Endodermal cell (in vitro differentiated cells): Measurements from ENCODE around the gene PIGQ. TPM values are rescaled to one million over a fixed set of nuclear protein-coding genes. Genes with fewer than 3 reads are reported as not detected.

ENCODE experiments used
- DNase-seq: peaks from one replicate; pipeline ENCODE4 v3.0.0-alpha.2; 2017
- H3K27ac ChIP-seq: 2 replicates; pipeline ENCODE4 v1.5.1; 2013; ENCODE audit warnings: mild to moderate bottlenecking, low read depth, low read length, moderate library complexity
- H3K27me3 ChIP-seq: 2 replicates; pipeline ENCODE4 v1.6.1; 2013; ENCODE audit warnings: mild to moderate bottlenecking, low read length, moderate library complexity; ENCODE audit not compliant: insufficient read depth, control insufficient read depth, poor library complexity, severe bottlenecking
- H3K36me3 ChIP-seq: 2 replicates; pipeline ENCODE4 v1.7.0; 2013; ENCODE audit warnings: mild to moderate bottlenecking, low read length, moderate library complexity; ENCODE audit not compliant: control insufficient read depth, insufficient read depth
- H3K4me1 ChIP-seq: one replicate; pipeline ENCODE4 v1.7.0; 2013; ENCODE audit warnings: low read length; ENCODE audit not compliant: control insufficient read depth, insufficient read depth
- H3K4me3 ChIP-seq: 2 replicates; pipeline ENCODE4 v1.5.1; 2013; ENCODE audit warnings: mild to moderate bottlenecking, low read length, moderate library complexity
- H3K9ac ChIP-seq: 2 replicates; pipeline ENCODE4 v1.6.1; 2013; ENCODE audit warnings: mild to moderate bottlenecking, low read length, moderate library complexity; ENCODE audit not compliant: poor library complexity, severe bottlenecking; ENCODE audit errors: extremely low read depth
- H3K9me3 ChIP-seq: 2 replicates; pipeline ENCODE4 v1.6.1; 2013; ENCODE audit warnings: mild to moderate bottlenecking, low read length, moderate library complexity; ENCODE audit not compliant: control insufficient read depth
- H3K27ac Mint-ChIP-seq: 2 replicates; pipeline ENCODE4 v1.8.0; 2020; ENCODE audit warnings: mixed read lengths
- H3K27me3 Mint-ChIP-seq: 2 replicates; pipeline ENCODE4 v1.8.0; 2021; ENCODE audit warnings: mild to moderate bottlenecking, mixed read lengths; ENCODE audit not compliant: insufficient read depth
- H3K36me3 Mint-ChIP-seq: 2 replicates; pipeline ENCODE4 v1.8.0; 2020; ENCODE audit warnings: low read depth, mixed read lengths
- H3K4me1 Mint-ChIP-seq: 2 replicates; pipeline ENCODE4 v1.8.0; 2020; ENCODE audit warnings: mixed read lengths
- H3K4me3 Mint-ChIP-seq: 2 replicates; pipeline ENCODE4 v1.8.0; 2020; ENCODE audit warnings: mild to moderate bottlenecking, moderate library complexity, mixed read lengths
- H3K9me3 Mint-ChIP-seq: 2 replicates; pipeline ENCODE4 v1.8.0; 2020; ENCODE audit warnings: mild to moderate bottlenecking, mixed read lengths
- CTCF ChIP-seq: fragments of 200-600 bp; sonication (generic); conservative IDR thresholded peaks from 2 replicates; pipeline ENCODE4 v1.5.0; 2021; ENCODE audit warnings: antibody characterized with exemption, mild to moderate bottlenecking
- WGBS, 2 experiments: methylation state at CpG; one replicate each; pipeline versions ENCODE4 v1.1.5 to v1.1.7; 2013; ENCODE audit warnings: missing lambda C conversion rate in 2 of 2, mixed read lengths in 1 of 2; ENCODE audit not compliant: insufficient coverage in 1 of 2, insufficient read length in 1 of 2; 5-methylcytosine and 5-hydroxymethylcytosine counted together
- total RNA-seq, 2 donors: library from RNA; stranded (reverse); fragmentation: NEBNext Ultra II Directional in 1 of 2; extraction: Animal tissue kit (Norgen Biotek cat#: 25700) in 1 of 2; gene quantifications; 2 replicates in 1 of 2; 3 replicates in 1 of 2; pipeline ENCODE4 v1.2.1, GENCODE V29; 2021

Gene PIGQ
- total RNA-seq, 2 donors from 2014 or later, result 128 to 129 TPM

DNA sequence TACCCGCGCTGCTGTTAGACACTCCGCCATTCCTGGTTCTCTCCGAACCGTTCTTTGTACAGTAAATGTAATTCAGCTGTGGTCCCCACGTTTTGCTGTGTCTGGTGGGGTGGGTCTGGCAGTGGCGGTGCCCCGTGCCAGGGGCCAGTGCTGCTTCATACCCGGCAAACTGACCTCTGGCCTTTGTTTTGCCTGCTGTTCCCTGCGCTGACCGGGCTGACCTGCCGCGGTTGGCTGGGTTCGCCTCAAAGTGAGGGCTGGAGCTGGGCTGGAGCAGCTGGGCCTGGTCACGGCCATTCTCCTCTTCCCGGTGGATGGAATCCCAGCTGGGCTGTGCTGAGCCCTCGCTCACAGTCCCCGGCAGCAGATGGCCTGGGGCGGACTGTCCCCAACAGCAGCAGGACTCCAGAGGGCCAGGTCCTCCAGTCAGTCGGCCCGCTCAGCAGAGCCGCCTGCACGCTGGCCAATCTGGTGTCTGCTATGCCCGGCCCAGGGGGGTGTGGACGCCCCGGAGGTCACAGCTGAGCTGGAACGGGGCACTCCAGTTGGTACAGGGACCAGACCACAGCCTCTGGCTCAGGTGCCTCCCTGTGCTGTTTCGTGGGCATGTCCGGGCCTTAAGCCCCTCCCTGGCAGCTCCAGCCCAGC lies 59.5 kb downstream of the PIGQ start:
- no peak for TF ChIP-seq CTCF
- Histone ChIP-seq H3K36me3 (no peaks in the 10 kb centered on the region), H3K4me1 (peaks cover 9% of the 10 kb centered on the region), H3K27me3 (no peaks in the 10 kb centered on the region), H3K27ac (peak overlapping the region; percentile 95), H3K9me3 (no peaks in the 10 kb centered on the region), H3K9ac (no peak overlapping the region), H3K4me3 (no peak overlapping the region)
- Mint-ChIP-seq H3K27me3 (no peaks in the 10 kb centered on the region), H3K4me3 (no peak overlapping the region), H3K9me3 (no peaks in the 10 kb centered on the region), H3K36me3 (peaks cover 10% of the 10 kb centered on the region), H3K4me1 (no peaks in the 10 kb centered on the region), H3K27ac (no peak overlapping the region)
- DNase-seq, result no peak
- WGBS, 2 experiments, result 68 to 86% methylated on average over 28 to 29 of the region's 29 CpGs

- no peaks in the 10 kb centered on the region for H3K27me3 ChIP-seq
- WGBS, 2 experiments, result 49 to 63% methylated on average over 10 to 11 of the region's 11 CpGs
- H3K4me1 Mint-ChIP-seq, result no peaks in the 10 kb centered on the region
- no peak overlapping the region for H3K4me3 Mint-ChIP-seq
- TF ChIP-seq CTCF, result no peak
- no peaks in the 10 kb centered on the region for H3K9me3 ChIP-seq
- no peak overlapping the region for H3K4me3 ChIP-seq
- no peaks in the 10 kb centered on the region for H3K9me3 Mint-ChIP-seq
- no peaks in the 10 kb centered on the region for H3K36me3 ChIP-seq
- H3K9ac ChIP-seq, result no peak overlapping the region
- peak overlapping the region; percentile 95 for H3K27ac ChIP-seq
- no peaks in the 10 kb centered on the region for H3K27me3 Mint-ChIP-seq
- no peak overlapping the region for H3K27ac Mint-ChIP-seq
- H3K36me3 Mint-ChIP-seq, result peaks cover 10% of the 10 kb centered on the region
- H3K4me1 ChIP-seq, result peaks cover 9% of the 10 kb centered on the region
- no peak for DNase-seq
Observed at GRCh38 chr16:629833-630248, 60.1 kb downstream of the PIGQ start.

- H3K9ac ChIP-seq, result no peak overlapping the region
- no peak overlapping the region for H3K27ac Mint-ChIP-seq
- peaks cover 10% of the 10 kb centered on the region for H3K36me3 Mint-ChIP-seq
- H3K27ac ChIP-seq, result peak overlapping the region; percentile 95
- 49 to 58% methylated on average over 16 to 28 of the region's 29 CpGs for WGBS, 2 experiments
- peaks cover 9% of the 10 kb centered on the region for H3K4me1 ChIP-seq
- no peaks in the 10 kb centered on the region for H3K27me3 ChIP-seq
- no peaks in the 10 kb centered on the region for H3K4me1 Mint-ChIP-seq
- no peaks in the 10 kb centered on the region for H3K9me3 ChIP-seq
- no peaks in the 10 kb centered on the region for H3K27me3 Mint-ChIP-seq
- H3K36me3 ChIP-seq, result no peaks in the 10 kb centered on the region
- peak overlapping the region; percentile 39 for H3K4me3 Mint-ChIP-seq
- no peak for DNase-seq
- H3K4me3 ChIP-seq, result peak overlapping the region; percentile 27
- TF ChIP-seq CTCF, result no peak
- H3K9me3 Mint-ChIP-seq, result no peaks in the 10 kb centered on the region
Observed at GRCh38 chr16:630249-630814, 60.6 kb downstream of the PIGQ start.
